AG09309 (cell line): ENCODE measurements around the gene TNRC6A.
"Not testable (repeated sequence)": the region's sequence is repeated elsewhere in the genome, so short reads cannot be mapped to it uniquely, and the experiment has no call there.

Source experiments
- DNase-seq: peaks from one replicate; pipeline ENCODE4 v3.0.0-alpha.2; 2010; ENCODE audit warnings: low read depth
- H3K4me3 ChIP-seq: 2 replicates; pipeline ENCODE4 v1.5.1; 2011; ENCODE audit warnings: mild to moderate bottlenecking, low read depth, low read length, moderate library complexity; ENCODE audit not compliant: control insufficient read depth
- CTCF ChIP-seq: IDR thresholded peaks from 2 replicates; pipeline ENCODE4 v1.5.1; 2011; ENCODE audit warnings: mild to moderate bottlenecking, low read depth, low read length, inconsistent platforms; ENCODE audit not compliant: insufficient read depth, control insufficient read depth; ENCODE audit errors: missing control alignments

The TNRC6A gene

GRCh38 chr16:24851700-24852099 is 122.2 kb downstream of the TNRC6A start:
- no peak overlapping the region for H3K4me3 ChIP-seq
- TF ChIP-seq CTCF = no peak
- no peak for DNase-seq

- H3K4me3 ChIP-seq = no peak overlapping the region
- TF ChIP-seq CTCF = no peak
- DNase-seq = no peak
These were observed 122.8 kb downstream of the TNRC6A start for GRCh38 chr16:24852281-24852721.

GRCh38 chr16:24853169-24853824 is 123.8 kb downstream of the TNRC6A start:
- TF ChIP-seq CTCF = no peak
- no peak overlapping the region for H3K4me3 ChIP-seq
- DNase-seq = no peak

- no peak overlapping the region for H3K4me3 ChIP-seq
- no peak for TF ChIP-seq CTCF
- DNase-seq = no peak
These were observed 124.4 kb downstream of the TNRC6A start for GRCh38 chr16:24853830-24854229.

GRCh38 chr16:24854607-24855171 is 125.2 kb downstream of the TNRC6A start:
- DNase-seq = no peak
- H3K4me3 ChIP-seq = no peak overlapping the region
- TF ChIP-seq CTCF = no peak

- no peak for TF ChIP-seq CTCF
- H3K4me3 ChIP-seq = no peak overlapping the region
- no peak for DNase-seq
These were observed 126.2 kb downstream of the TNRC6A start for GRCh38 chr16:24855678-24856077.

- H3K4me3 ChIP-seq, DNase-seq: not testable (repeated sequence)
These were observed 127.4 kb downstream of the TNRC6A start for GRCh38 chr16:24856871-24857270.
